ENCODE measurements around the gene FDXR.
A peak's percentile ranks its signal among the peaks of the same experiment; 100 is the strongest.
"Not testable (repeated sequence)": the region's sequence is repeated elsewhere in the genome, so short reads cannot be mapped to it uniquely, and the experiment has no call there.

Gene FDXR

GRCh38 chr17:74906214-74906793 is 33.5 kb upstream of the FDXR start:
- peaks cover 11% of the 10 kb centered on the region for H3K27me3 Mint-ChIP-seq
- H3K9me3 Mint-ChIP-seq; H3K27ac Mint-ChIP-seq; H3K4me1 Mint-ChIP-seq (ENCODE audit: low read depth); H3K4me3 Mint-ChIP-seq; H3K36me3 Mint-ChIP-seq (ENCODE audit: low read depth): not testable (repeated sequence)

GRCh38 chr17:74904687-74905409 is 32.1 kb upstream of the FDXR start:
- no peak overlapping the region for H3K27ac Mint-ChIP-seq
- no peaks in the 10 kb centered on the region for H3K9me3 Mint-ChIP-seq
- no peaks in the 10 kb centered on the region for H3K4me1 Mint-ChIP-seq (ENCODE audit: low read depth)
- peaks cover 14% of the 10 kb centered on the region for H3K27me3 Mint-ChIP-seq
- H3K4me3 Mint-ChIP-seq, result no peak overlapping the region
- no peaks in the 10 kb centered on the region for H3K36me3 Mint-ChIP-seq (ENCODE audit: low read depth)

GRCh38 chr17:74903671-74904070 is 30.9 kb upstream of the FDXR start:
- Mint-ChIP-seq H3K9me3 (no peaks in the 10 kb centered on the region), H3K4me1 (ENCODE audit: low read depth) (no peaks in the 10 kb centered on the region), H3K36me3 (ENCODE audit: low read depth) (no peaks in the 10 kb centered on the region), H3K27me3 (peaks cover 14% of the 10 kb centered on the region), H3K27ac (no peak overlapping the region), H3K4me3 (no peak overlapping the region)

GRCh38 chr17:74903034-74903433 is 30.2 kb upstream of the FDXR start:
- Mint-ChIP-seq H3K9me3 (no peaks in the 10 kb centered on the region), H3K4me1 (ENCODE audit: low read depth) (no peaks in the 10 kb centered on the region), H3K36me3 (ENCODE audit: low read depth) (no peaks in the 10 kb centered on the region), H3K27ac (no peak overlapping the region), H3K27me3 (peaks cover 14% of the 10 kb centered on the region), H3K4me3 (no peak overlapping the region)

GRCh38 chr17:74901353-74902135 is 28.8 kb upstream of the FDXR start:
- no peaks in the 10 kb centered on the region for H3K36me3 Mint-ChIP-seq (ENCODE audit: low read depth)
- no peak overlapping the region for H3K27ac Mint-ChIP-seq
- peaks cover 17% of the 10 kb centered on the region for H3K27me3 Mint-ChIP-seq
- no peaks in the 10 kb centered on the region for H3K9me3 Mint-ChIP-seq
- no peak overlapping the region for H3K4me3 Mint-ChIP-seq
- no peaks in the 10 kb centered on the region for H3K4me1 Mint-ChIP-seq (ENCODE audit: low read depth)

GRCh38 chr17:74900208-74900607 is 27.4 kb upstream of the FDXR start:
- no peaks in the 10 kb centered on the region for H3K4me1 Mint-ChIP-seq (ENCODE audit: low read depth)
- H3K27me3 Mint-ChIP-seq, result peaks cover 26% of the 10 kb centered on the region
- H3K27ac Mint-ChIP-seq, result no peak overlapping the region
- H3K4me3 Mint-ChIP-seq, result no peak overlapping the region
- H3K9me3 Mint-ChIP-seq, result no peaks in the 10 kb centered on the region
- no peaks in the 10 kb centered on the region for H3K36me3 Mint-ChIP-seq (ENCODE audit: low read depth)

GRCh38 chr17:74898376-74898946 is 25.7 kb upstream of the FDXR start:
- Mint-ChIP-seq H3K9me3 (no peaks in the 10 kb centered on the region), H3K4me3 (no peak overlapping the region), H3K36me3 (ENCODE audit: low read depth) (no peaks in the 10 kb centered on the region), H3K27ac (no peak overlapping the region), H3K27me3 (peaks cover 39% of the 10 kb centered on the region), H3K4me1 (ENCODE audit: low read depth) (peaks cover 3% of the 10 kb centered on the region)

- peak overlapping the region; percentile 47 for H3K4me3 Mint-ChIP-seq
- no peaks in the 10 kb centered on the region for H3K36me3 Mint-ChIP-seq (ENCODE audit: low read depth)
- peaks cover 42% of the 10 kb centered on the region for H3K27me3 Mint-ChIP-seq
- no peak overlapping the region for H3K27ac Mint-ChIP-seq
- no peaks in the 10 kb centered on the region for H3K9me3 Mint-ChIP-seq
- peaks cover 3% of the 10 kb centered on the region for H3K4me1 Mint-ChIP-seq (ENCODE audit: low read depth)
Measured at GRCh38 chr17:74893936-74894671, 21.3 kb upstream of the FDXR start.

- Mint-ChIP-seq H3K27me3 (peaks cover 42% of the 10 kb centered on the region), H3K4me1 (ENCODE audit: low read depth) (peaks cover 3% of the 10 kb centered on the region), H3K36me3 (ENCODE audit: low read depth) (no peaks in the 10 kb centered on the region), H3K4me3 (peak within 1 kb of the TSS; percentile 47), H3K9me3 (no peaks in the 10 kb centered on the region), H3K27ac (no peak within 1 kb of the TSS)
Measured at GRCh38 chr17:74892974-74893911, 20.4 kb upstream of the FDXR start, which contains the start of gene FADS6. Gene FADS6, minus strand, starts transcription at chr17:74893633. Its CDS starts 38 bp downstream, at chr17:74893595.

GRCh38 chr17:74892013-74892841 is 19.4 kb upstream of the FDXR start:
- H3K27me3 Mint-ChIP-seq, result peaks cover 42% of the 10 kb centered on the region
- H3K9me3 Mint-ChIP-seq, result no peaks in the 10 kb centered on the region
- peaks cover 3% of the 10 kb centered on the region for H3K4me1 Mint-ChIP-seq (ENCODE audit: low read depth)
- H3K4me3 Mint-ChIP-seq, result no peak overlapping the region
- H3K36me3 Mint-ChIP-seq (ENCODE audit: low read depth), result no peaks in the 10 kb centered on the region
- H3K27ac Mint-ChIP-seq, result no peak overlapping the region

GRCh38 chr17:74890554-74890953 is 17.8 kb upstream of the FDXR start:
- Mint-ChIP-seq H3K27me3 (peaks cover 33% of the 10 kb centered on the region), H3K36me3 (ENCODE audit: low read depth) (no peaks in the 10 kb centered on the region)

GRCh38 chr17:74888469-74888868 is 15.7 kb upstream of the FDXR start:
- H3K36me3 Mint-ChIP-seq (ENCODE audit: low read depth), result no peaks in the 10 kb centered on the region
- peaks cover 22% of the 10 kb centered on the region for H3K27me3 Mint-ChIP-seq
- no peaks in the 10 kb centered on the region for H3K9me3 Mint-ChIP-seq
- no peaks in the 10 kb centered on the region for H3K4me1 Mint-ChIP-seq (ENCODE audit: low read depth)
- H3K4me3 Mint-ChIP-seq, result no peak overlapping the region
- H3K27ac Mint-ChIP-seq, result no peak overlapping the region

More at GRCh38 chr17:74890554-74890953, 17.8 kb upstream of the FDXR start:
- Mint-ChIP-seq H3K9me3 (no peaks in the 10 kb centered on the region), H3K4me1 (ENCODE audit: low read depth) (peaks cover 3% of the 10 kb centered on the region), H3K4me3 (no peak overlapping the region), H3K27ac (no peak overlapping the region)

GRCh38 chr17:74883241-74883745 is 10.5 kb upstream of the FDXR start:
- no peak overlapping the region for H3K4me3 Mint-ChIP-seq
- H3K27me3 Mint-ChIP-seq, result peaks cover 10% of the 10 kb centered on the region

More at GRCh38 chr17:74883241-74883745, 10.5 kb upstream of the FDXR start:
- Mint-ChIP-seq H3K27ac (no peak overlapping the region), H3K9me3 (no peaks in the 10 kb centered on the region), H3K4me1 (ENCODE audit: low read depth) (no peaks in the 10 kb centered on the region), H3K36me3 (ENCODE audit: low read depth) (no peaks in the 10 kb centered on the region)

Data from stimulated activated naive CD8-positive, alpha-beta T cell treated with anti-CD3 and anti-CD28 coated beads, Interleukin-15, Interleukin-2, amounts not matched to agents 100 ng/mL and 50 ng/mL, for 24 hours (primary cell).